ENCODE data around the gene WIF1.

WIF1 gene

DNA sequence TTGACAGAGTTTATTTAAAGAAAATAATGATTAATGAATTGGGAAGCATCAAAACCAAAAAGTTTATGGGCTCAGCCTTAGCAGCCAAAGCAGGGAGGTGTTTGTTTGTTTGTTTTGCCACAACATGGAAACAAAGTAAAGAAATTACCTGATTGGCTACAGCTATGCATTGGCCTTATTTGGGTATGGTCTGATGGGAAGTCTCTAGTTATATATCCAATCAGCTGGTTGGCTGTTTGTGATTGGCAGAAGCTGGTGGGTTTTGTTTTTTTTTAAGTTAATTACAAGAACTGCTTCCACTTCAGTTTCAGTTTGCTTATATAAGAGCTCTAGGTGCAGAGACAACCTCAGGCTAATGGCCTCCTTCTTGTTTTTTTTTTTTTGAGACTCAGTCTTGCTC lies 43.7 kb upstream of the WIF1 start:
- Histone ChIP-seq H4K8ac (ENCODE audit: low read depth, low read length) (no peak overlapping the region), H2AK5ac (ENCODE audit: low read length) (no peak overlapping the region), H2BK5ac (ENCODE audit: low read length) (no peak overlapping the region), H3K79me1 (ENCODE audit: low read length) (no peaks in the 10 kb centered on the region), H2BK120ac (ENCODE audit: low read depth, low read length) (no peak overlapping the region), H3K4me1 (ENCODE audit: control insufficient read depth, low read depth, low read length) (no peaks in the 10 kb centered on the region), H3K9ac (ENCODE audit: low read length) (no peak overlapping the region), H3K27ac (ENCODE audit: low read depth, low read length) (no peak overlapping the region), H3K79me2 (ENCODE audit: control insufficient read depth, insufficient read depth, low read length) (peaks cover under 1% of the 10 kb centered on the region), H3K4ac (ENCODE audit: low read depth, low read length) (no peak overlapping the region), H3K23ac (ENCODE audit: low read length) (no peak overlapping the region), H3K56ac (ENCODE audit: low read length) (no peak overlapping the region), H2BK15ac (replicated peaks; ENCODE audit: low read depth) (no peak overlapping the region), H4K5ac (ENCODE audit: low read length) (no peak overlapping the region), H3K36me3 (ENCODE audit: control insufficient read depth, insufficient read depth, low read length) (no peaks in the 10 kb centered on the region), H3K4me2 (ENCODE audit: low read length) (no peak overlapping the region), H3K27me3 (ENCODE audit: insufficient read depth, low read length, poor library complexity) (no peaks in the 10 kb centered on the region), H3K18ac (ENCODE audit: low read length) (no peak overlapping the region), H3K4me3 (ENCODE audit: low read length) (no peak overlapping the region)
- DNase-seq: no peak

GRCh38 chr12:65164244-65164643 lies 43.1 kb upstream of the WIF1 start:
- Histone ChIP-seq H3K27ac (ENCODE audit: low read depth, low read length) (no peak overlapping the region), H2BK5ac (ENCODE audit: low read length) (no peak overlapping the region), H3K56ac (ENCODE audit: low read length) (no peak overlapping the region), H3K79me1 (ENCODE audit: low read length) (no peaks in the 10 kb centered on the region), H3K4me1 (ENCODE audit: control insufficient read depth, low read depth, low read length) (no peaks in the 10 kb centered on the region), H3K79me2 (ENCODE audit: control insufficient read depth, insufficient read depth, low read length) (no peaks in the 10 kb centered on the region), H3K23ac (ENCODE audit: low read length) (no peak overlapping the region), H3K27me3 (ENCODE audit: insufficient read depth, low read length, poor library complexity) (no peaks in the 10 kb centered on the region), H2BK15ac (replicated peaks; ENCODE audit: low read depth) (no peak overlapping the region), H3K4me3 (ENCODE audit: low read length) (no peak overlapping the region), H3K36me3 (ENCODE audit: control insufficient read depth, insufficient read depth, low read length) (no peaks in the 10 kb centered on the region), H3K9ac (ENCODE audit: low read length) (no peak overlapping the region), H2AK5ac (ENCODE audit: low read length) (no peak overlapping the region), H3K4me2 (ENCODE audit: low read length) (no peak overlapping the region), H3K4ac (ENCODE audit: low read depth, low read length) (no peak overlapping the region), H2BK120ac (ENCODE audit: low read depth, low read length) (no peak overlapping the region), H4K8ac (ENCODE audit: low read depth, low read length) (no peak overlapping the region), H3K18ac (ENCODE audit: low read length) (no peak overlapping the region), H4K5ac (ENCODE audit: low read length) (no peak overlapping the region)
- no peak for DNase-seq
- no CpG with 5 or more reads among the region's 2 CpGs for WGBS (ENCODE audit: extremely low coverage, insufficient coverage, low lambda C conversion rate)

DNA sequence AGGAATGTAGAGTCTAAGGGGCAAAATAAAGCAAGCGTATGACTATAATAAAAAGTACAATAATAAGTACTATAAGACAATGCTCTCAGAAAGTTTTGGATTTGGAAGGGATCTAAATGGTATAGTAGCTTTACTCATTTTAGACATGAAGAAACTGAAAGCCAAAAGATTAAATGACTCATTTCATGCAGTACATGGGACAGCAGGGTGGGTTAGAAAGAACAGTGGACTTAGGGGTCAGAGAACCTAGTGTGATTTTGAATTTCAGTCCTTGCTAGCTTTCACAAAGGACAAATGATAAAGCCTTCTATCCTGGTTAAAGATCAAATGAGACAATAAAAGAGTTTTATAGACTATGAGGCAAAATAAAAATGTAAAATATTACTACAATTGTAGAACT lies 41.5 kb upstream of the WIF1 start:
- H2BK15ac ChIP-seq (replicated peaks; ENCODE audit: low read depth): no peak overlapping the region
- DNase-seq: no peak
- no peak overlapping the region for H3K18ac ChIP-seq (ENCODE audit: low read length)
- no peak overlapping the region for H3K4me2 ChIP-seq (ENCODE audit: low read length)
- no peaks in the 10 kb centered on the region for H3K4me1 ChIP-seq (ENCODE audit: control insufficient read depth, low read depth, low read length)
- H2AK5ac ChIP-seq (ENCODE audit: low read length): no peak overlapping the region
- no CpG with 5 or more reads among the region's 1 CpG for WGBS (ENCODE audit: extremely low coverage, insufficient coverage, low lambda C conversion rate)
- H2BK120ac ChIP-seq (ENCODE audit: low read depth, low read length): no peak overlapping the region
- no peak overlapping the region for H2BK5ac ChIP-seq (ENCODE audit: low read length)
- no peak overlapping the region for H4K5ac ChIP-seq (ENCODE audit: low read length)
- no peaks in the 10 kb centered on the region for H3K27me3 ChIP-seq (ENCODE audit: insufficient read depth, low read length, poor library complexity)
- no peaks in the 10 kb centered on the region for H3K36me3 ChIP-seq (ENCODE audit: control insufficient read depth, insufficient read depth, low read length)
- no peak overlapping the region for H3K9ac ChIP-seq (ENCODE audit: low read length)
- H3K79me1 ChIP-seq (ENCODE audit: low read length): no peaks in the 10 kb centered on the region
- H3K4me3 ChIP-seq (ENCODE audit: low read length): no peak overlapping the region
- H3K79me2 ChIP-seq (ENCODE audit: control insufficient read depth, insufficient read depth, low read length): no peaks in the 10 kb centered on the region
- H3K56ac ChIP-seq (ENCODE audit: low read length): no peak overlapping the region
- H3K23ac ChIP-seq (ENCODE audit: low read length): no peak overlapping the region
- H4K8ac ChIP-seq (ENCODE audit: low read depth, low read length): no peak overlapping the region
- H3K27ac ChIP-seq (ENCODE audit: low read depth, low read length): no peak overlapping the region
- no peak overlapping the region for H3K4ac ChIP-seq (ENCODE audit: low read depth, low read length)

- no peaks in the 10 kb centered on the region for H3K36me3 ChIP-seq (ENCODE audit: control insufficient read depth, insufficient read depth, low read length)
- no peaks in the 10 kb centered on the region for H3K79me1 ChIP-seq (ENCODE audit: low read length)
- H3K79me2 ChIP-seq (ENCODE audit: control insufficient read depth, insufficient read depth, low read length): no peaks in the 10 kb centered on the region
- H3K56ac ChIP-seq (ENCODE audit: low read length): no peak overlapping the region
- no peak overlapping the region for H2BK120ac ChIP-seq (ENCODE audit: low read depth, low read length)
- no peaks in the 10 kb centered on the region for H3K4me1 ChIP-seq (ENCODE audit: control insufficient read depth, low read depth, low read length)
- H3K9ac ChIP-seq (ENCODE audit: low read length): no peak overlapping the region
- no peak overlapping the region for H3K4me2 ChIP-seq (ENCODE audit: low read length)
- no peak overlapping the region for H3K4ac ChIP-seq (ENCODE audit: low read depth, low read length)
- H3K27me3 ChIP-seq (ENCODE audit: insufficient read depth, low read length, poor library complexity): no peaks in the 10 kb centered on the region
- H2AK5ac ChIP-seq (ENCODE audit: low read length): no peak overlapping the region
- no peak overlapping the region for H4K5ac ChIP-seq (ENCODE audit: low read length)
- H3K18ac ChIP-seq (ENCODE audit: low read length): no peak overlapping the region
- no peak overlapping the region for H3K23ac ChIP-seq (ENCODE audit: low read length)
- no peak overlapping the region for H4K8ac ChIP-seq (ENCODE audit: low read depth, low read length)
- H3K4me3 ChIP-seq (ENCODE audit: low read length): no peak overlapping the region
- no peak overlapping the region for H2BK5ac ChIP-seq (ENCODE audit: low read length)
- WGBS (ENCODE audit: extremely low coverage, insufficient coverage, low lambda C conversion rate): no CpG with 5 or more reads among the region's 4 CpGs
- no peak overlapping the region for H2BK15ac ChIP-seq (replicated peaks; ENCODE audit: low read depth)
- DNase-seq: no peak
- no peak overlapping the region for H3K27ac ChIP-seq (ENCODE audit: low read depth, low read length)
Observed at GRCh38 chr12:65157091-65157490, 36.0 kb upstream of the WIF1 start.

GRCh38 chr12:65156366-65156841 lies 35.3 kb upstream of the WIF1 start:
- Histone ChIP-seq H3K79me1 (ENCODE audit: low read length) (no peaks in the 10 kb centered on the region), H3K27me3 (ENCODE audit: insufficient read depth, low read length, poor library complexity) (no peaks in the 10 kb centered on the region), H3K23ac (ENCODE audit: low read length) (no peak overlapping the region), H3K4me3 (ENCODE audit: low read length) (no peak overlapping the region), H3K79me2 (ENCODE audit: control insufficient read depth, insufficient read depth, low read length) (no peaks in the 10 kb centered on the region), H3K4me1 (ENCODE audit: control insufficient read depth, low read depth, low read length) (no peaks in the 10 kb centered on the region), H4K5ac (ENCODE audit: low read length) (no peak overlapping the region), H2BK120ac (ENCODE audit: low read depth, low read length) (no peak overlapping the region), H3K27ac (ENCODE audit: low read depth, low read length) (no peak overlapping the region), H3K4ac (ENCODE audit: low read depth, low read length) (no peak overlapping the region), H3K18ac (ENCODE audit: low read length) (peak overlapping the region; percentile 22), H4K8ac (ENCODE audit: low read depth, low read length) (no peak overlapping the region), H2AK5ac (ENCODE audit: low read length) (no peak overlapping the region), H3K4me2 (ENCODE audit: low read length) (no peak overlapping the region), H2BK5ac (ENCODE audit: low read length) (no peak overlapping the region), H3K56ac (ENCODE audit: low read length) (no peak overlapping the region), H3K36me3 (ENCODE audit: control insufficient read depth, insufficient read depth, low read length) (no peaks in the 10 kb centered on the region), H2BK15ac (replicated peaks; ENCODE audit: low read depth) (no peak overlapping the region), H3K9ac (ENCODE audit: low read length) (no peak overlapping the region)
- no peak for DNase-seq
- no CpG with 5 or more reads among the region's 2 CpGs for WGBS (ENCODE audit: extremely low coverage, insufficient coverage, low lambda C conversion rate)

DNA sequence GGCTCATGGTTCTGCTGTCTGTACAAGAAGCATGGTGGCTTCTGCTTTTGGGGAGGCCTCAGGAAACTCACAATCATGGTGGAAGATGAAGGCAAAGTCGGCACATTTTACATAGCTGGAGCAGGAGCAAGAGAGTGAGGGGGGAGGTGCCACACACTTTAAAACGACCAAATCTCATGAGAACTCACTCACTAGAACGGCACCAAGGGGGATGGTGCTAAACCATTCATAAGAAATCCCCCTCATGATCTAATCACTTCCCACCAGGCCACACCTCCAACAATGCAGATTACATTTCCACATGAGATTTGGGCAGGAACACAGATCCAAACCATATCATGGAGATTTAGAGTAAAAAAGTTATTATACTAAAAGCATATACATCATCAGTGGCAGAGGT lies 34.7 kb upstream of the WIF1 start:
- no peak overlapping the region for H3K4ac ChIP-seq (ENCODE audit: low read depth, low read length)
- H3K4me3 ChIP-seq (ENCODE audit: low read length): no peak overlapping the region
- no peak overlapping the region for H3K56ac ChIP-seq (ENCODE audit: low read length)
- no peak overlapping the region for H2AK5ac ChIP-seq (ENCODE audit: low read length)
- H3K4me2 ChIP-seq (ENCODE audit: low read length): no peak overlapping the region
- no peak overlapping the region for H4K8ac ChIP-seq (ENCODE audit: low read depth, low read length)
- no peak overlapping the region for H2BK120ac ChIP-seq (ENCODE audit: low read depth, low read length)
- no peak overlapping the region for H3K18ac ChIP-seq (ENCODE audit: low read length)
- H3K9ac ChIP-seq (ENCODE audit: low read length): no peak overlapping the region
- H3K79me1 ChIP-seq (ENCODE audit: low read length): no peaks in the 10 kb centered on the region
- H3K79me2 ChIP-seq (ENCODE audit: control insufficient read depth, insufficient read depth, low read length): no peaks in the 10 kb centered on the region
- H2BK5ac ChIP-seq (ENCODE audit: low read length): no peak overlapping the region
- no peak overlapping the region for H4K5ac ChIP-seq (ENCODE audit: low read length)
- H3K23ac ChIP-seq (ENCODE audit: low read length): no peak overlapping the region
- no peaks in the 10 kb centered on the region for H3K36me3 ChIP-seq (ENCODE audit: control insufficient read depth, insufficient read depth, low read length)
- H3K4me1 ChIP-seq (ENCODE audit: control insufficient read depth, low read depth, low read length): no peaks in the 10 kb centered on the region
- H3K27me3 ChIP-seq (ENCODE audit: insufficient read depth, low read length, poor library complexity): no peaks in the 10 kb centered on the region
- H2BK15ac ChIP-seq (replicated peaks; ENCODE audit: low read depth): no peak overlapping the region
- no peak overlapping the region for H3K27ac ChIP-seq (ENCODE audit: low read depth, low read length)
- DNase-seq: no peak
- no CpG with 5 or more reads among the region's 3 CpGs for WGBS (ENCODE audit: extremely low coverage, insufficient coverage, low lambda C conversion rate)
